Neural cell (in vitro differentiated cells): ENCODE measurements around the gene FCGR3A. TPM values are rescaled to one million over a fixed set of nuclear protein-coding genes. Genes with fewer than 3 reads are reported as not detected.

Experiments
- H2AFZ ChIP-seq: fragments of 200-600, 300-800 bp; sonication (generic), shearing (Covaris generic); 2 replicates; pipeline ENCODE4 v1.6.0; 2014; ENCODE audit warnings: low read depth, mild to moderate bottlenecking, antibody characterized with exemption, low read length, moderate library complexity
- H3F3A ChIP-seq: fragments of 200-600 bp; shearing (Covaris generic); 2 replicates; pipeline ENCODE4 v1.6.1; 2016; ENCODE audit warnings: mild to moderate bottlenecking, moderate library complexity, mixed read lengths, antibody characterized with exemption, low read length; ENCODE audit not compliant: insufficient read depth, poor library complexity, severe bottlenecking
- H3K27ac ChIP-seq: fragments of 200-600, 300-800 bp; sonication (generic), shearing (Covaris generic); 2 replicates; pipeline ENCODE4 v1.5.1; 2014; ENCODE audit warnings: mild to moderate bottlenecking, low read length, moderate library complexity
- H3K27me3 ChIP-seq: fragments of 300-800, 200-600 bp; sonication (generic), shearing (Covaris generic); 2 replicates; pipeline ENCODE4 v1.6.0; 2014; ENCODE audit warnings: mild to moderate bottlenecking, low read depth, low read length, moderate library complexity; ENCODE audit not compliant: insufficient read depth
- H3K36me3 ChIP-seq: fragments of 300-800, 200-600 bp; sonication (generic), shearing (Covaris generic); 2 replicates; pipeline ENCODE4 v1.5.1; 2014; ENCODE audit warnings: mild to moderate bottlenecking, antibody characterized with exemption, low read length, moderate library complexity; ENCODE audit not compliant: insufficient read depth
- H3K4me2 ChIP-seq: fragments of 300-800, 200-600 bp; sonication (generic), shearing (Covaris generic); 2 replicates; pipeline ENCODE4 v1.6.0; 2014; ENCODE audit warnings: mild to moderate bottlenecking, low read length
- H3K4me3 ChIP-seq: fragments of 300-800, 200-600 bp; sonication (generic), shearing (Covaris generic); 2 replicates; pipeline ENCODE4 v1.5.1; 2014; ENCODE audit warnings: mild to moderate bottlenecking, low read length, moderate library complexity
- H3K79me2 ChIP-seq: fragments of 200-600 bp; shearing (Covaris generic); replicated peaks from 2 replicates; pipeline ENCODE4 v1.6.0; 2014; ENCODE audit warnings: mild to moderate bottlenecking, low read length, moderate library complexity; ENCODE audit not compliant: insufficient read depth
- H3K9ac ChIP-seq: fragments of 300-800, 200-600 bp; sonication (generic), shearing (Covaris generic); 2 replicates; pipeline ENCODE4 v1.6.1; 2016; ENCODE audit warnings: mild to moderate bottlenecking, low read length, mixed read lengths
- H3K9me2 ChIP-seq: fragments of 200-600 bp; shearing (Covaris generic); 2 replicates; pipeline ENCODE4 v1.6.1; 2016; ENCODE audit warnings: mild to moderate bottlenecking, low read length, mixed read lengths; ENCODE audit not compliant: insufficient read depth
- H3K9me3 ChIP-seq: fragments of 200-600, 300-800 bp; sonication (generic), shearing (Covaris generic); 2 replicates; pipeline ENCODE4 v1.6.1; 2016; ENCODE audit warnings: mild to moderate bottlenecking, mixed run types, low read length, moderate library complexity, mixed read lengths
- H4K20me1 ChIP-seq: fragments of 200-600 bp; shearing (Covaris generic); 2 replicates; pipeline ENCODE4 v1.6.1; 2016; ENCODE audit warnings: mild to moderate bottlenecking, mixed run types; ENCODE audit not compliant: insufficient read depth
- EP300 ChIP-seq: fragments of 450-650 bp; conservative IDR thresholded peaks from 2 replicates; pipeline ENCODE4 v1.6.1; 2014; ENCODE audit warnings: antibody characterized with exemption, mild to moderate bottlenecking, moderate library complexity; ENCODE audit not compliant: poor library complexity, severe bottlenecking
- EZH2 ChIP-seq: fragments of 200-600, 300-800 bp; shearing (Covaris generic), sonication (generic); IDR thresholded peaks from 2 replicates; pipeline ENCODE4 v1.6.1; 2014; ENCODE audit warnings: antibody characterized with exemption, low read length, borderline replicate concordance, mild to moderate bottlenecking; ENCODE audit not compliant: insufficient read depth, poor library complexity, severe bottlenecking
- MXI1 ChIP-seq: fragments of 450-650 bp; conservative IDR thresholded peaks from 2 replicates; pipeline ENCODE4 v1.6.1; 2014; ENCODE audit warnings: antibody characterized with exemption, mild to moderate bottlenecking; ENCODE audit not compliant: poor library complexity, severe bottlenecking
- POLR2AphosphoS5 ChIP-seq: IDR thresholded peaks from 2 replicates; pipeline ENCODE4 v1.6.1; 2012
- RAD21 ChIP-seq: fragments of 450-650 bp; conservative IDR thresholded peaks from 2 replicates; pipeline ENCODE4 v1.6.1; 2014; ENCODE audit warnings: antibody characterized with exemption, mild to moderate bottlenecking, moderate library complexity
- REST ChIP-seq: IDR thresholded peaks from 2 replicates; pipeline ENCODE4 v1.6.1; 2012; ENCODE audit warnings: borderline replicate concordance
- SMC3 ChIP-seq: fragments of 450-650 bp; conservative IDR thresholded peaks from 2 replicates; pipeline ENCODE4 v1.6.1; 2014; ENCODE audit warnings: antibody characterized with exemption, mild to moderate bottlenecking, moderate library complexity; ENCODE audit not compliant: poor library complexity
- TAF1 ChIP-seq: IDR thresholded peaks from 2 replicates; pipeline ENCODE4 v1.6.1; 2012; ENCODE audit warnings: low read depth
- polyA plus RNA-seq: library from polyadenylated mRNA; depleted of rRNA; stranded (reverse); fragments of >200 nt; gene quantifications from 2 replicates; pipeline ENCODE4 v1.2.3, GENCODE V29; 2014
- TF ChIP-seq, protein P1 (sequence below): fragments of 450-650 bp; IDR thresholded peaks from 2 replicates; pipeline ENCODE4 v1.5.1; 2014; ENCODE audit warnings: antibody characterized with exemption, mild to moderate bottlenecking, moderate library complexity; ENCODE audit not compliant: poor library complexity, severe bottlenecking

The FCGR3A gene
- polyA plus RNA-seq, 1 donor from 2014 or later = not detected

- Histone ChIP-seq H3K9me2 (no peaks in the 10 kb centered on the region), H3K9me3 (no peaks in the 10 kb centered on the region), H3K36me3 (no peaks in the 10 kb centered on the region)
Measured at GRCh38 chr1:161511756-161512060, 37.9 kb downstream of the FCGR3A start.

GRCh38 chr1:161511018-161511755 is 38.4 kb downstream of the FCGR3A start:
- Histone ChIP-seq H3K79me2 (no peaks in the 10 kb centered on the region), H3K4me2 (no peak overlapping the region), H3K9me3 (no peaks in the 10 kb centered on the region), H3F3A (no peaks in the 10 kb centered on the region), H4K20me1 (no peaks in the 10 kb centered on the region), H3K27ac (no peak overlapping the region), H3K4me3 (no peak overlapping the region), H3K9ac (no peak overlapping the region), H3K9me2 (no peaks in the 10 kb centered on the region), H3K36me3 (no peaks in the 10 kb centered on the region), H3K27me3 (no peaks in the 10 kb centered on the region), H2AFZ (no peak overlapping the region)
- no peak for TF ChIP-seq MXI1
- no peak for TF ChIP-seq REST
- TF ChIP-seq, protein P1, sequence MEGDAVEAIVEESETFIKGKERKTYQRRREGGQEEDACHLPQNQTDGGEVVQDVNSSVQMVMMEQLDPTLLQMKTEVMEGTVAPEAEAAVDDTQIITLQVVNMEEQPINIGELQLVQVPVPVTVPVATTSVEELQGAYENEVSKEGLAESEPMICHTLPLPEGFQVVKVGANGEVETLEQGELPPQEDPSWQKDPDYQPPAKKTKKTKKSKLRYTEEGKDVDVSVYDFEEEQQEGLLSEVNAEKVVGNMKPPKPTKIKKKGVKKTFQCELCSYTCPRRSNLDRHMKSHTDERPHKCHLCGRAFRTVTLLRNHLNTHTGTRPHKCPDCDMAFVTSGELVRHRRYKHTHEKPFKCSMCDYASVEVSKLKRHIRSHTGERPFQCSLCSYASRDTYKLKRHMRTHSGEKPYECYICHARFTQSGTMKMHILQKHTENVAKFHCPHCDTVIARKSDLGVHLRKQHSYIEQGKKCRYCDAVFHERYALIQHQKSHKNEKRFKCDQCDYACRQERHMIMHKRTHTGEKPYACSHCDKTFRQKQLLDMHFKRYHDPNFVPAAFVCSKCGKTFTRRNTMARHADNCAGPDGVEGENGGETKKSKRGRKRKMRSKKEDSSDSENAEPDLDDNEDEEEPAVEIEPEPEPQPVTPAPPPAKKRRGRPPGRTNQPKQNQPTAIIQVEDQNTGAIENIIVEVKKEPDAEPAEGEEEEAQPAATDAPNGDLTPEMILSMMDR = no peak
- TF ChIP-seq EZH2 = no peak
- no peak for TF ChIP-seq TAF1
- TF ChIP-seq SMC3 = no peak
- no peak for TF ChIP-seq POLR2AphosphoS5

More at GRCh38 chr1:161511756-161512060, 37.9 kb downstream of the FCGR3A start:
- H3K4me2 ChIP-seq = no peak overlapping the region
- no peak overlapping the region for H3K27ac ChIP-seq
- no peaks in the 10 kb centered on the region for H3K79me2 ChIP-seq
- no peak overlapping the region for H3K9ac ChIP-seq
- TF ChIP-seq EP300 (no peak), MXI1 (no peak), EZH2 (no peak), SMC3 (no peak), RAD21 (no peak), REST (no peak), POLR2AphosphoS5 (no peak), TAF1 (no peak)
- TF ChIP-seq, protein P1 = no peak
- H3K4me3 ChIP-seq = no peak overlapping the region
- H4K20me1 ChIP-seq = no peaks in the 10 kb centered on the region
- H2AFZ ChIP-seq = no peak overlapping the region
- H3K27me3 ChIP-seq = no peaks in the 10 kb centered on the region
- no peaks in the 10 kb centered on the region for H3F3A ChIP-seq
